Stimulated activated CD8-positive, alpha-beta memory T cell treated with anti-CD3 and anti-CD28 coated beads, Interleukin-12 subunit alpha, Interleukin-12 subunit beta, amount 100 ng/mL, for 24 hours (primary cell): ENCODE measurements around the gene RAB9A.
"Not testable (repeated sequence)": the region's sequence is repeated elsewhere in the genome, so short reads cannot be mapped to it uniquely, and the experiment has no call there.

Source experiments
- DNase-seq: peaks from one replicate; pipeline ENCODE4 v3.0.0-alpha.2; 2020; ENCODE audit errors: extremely low read depth

RAB9A gene

DNA sequence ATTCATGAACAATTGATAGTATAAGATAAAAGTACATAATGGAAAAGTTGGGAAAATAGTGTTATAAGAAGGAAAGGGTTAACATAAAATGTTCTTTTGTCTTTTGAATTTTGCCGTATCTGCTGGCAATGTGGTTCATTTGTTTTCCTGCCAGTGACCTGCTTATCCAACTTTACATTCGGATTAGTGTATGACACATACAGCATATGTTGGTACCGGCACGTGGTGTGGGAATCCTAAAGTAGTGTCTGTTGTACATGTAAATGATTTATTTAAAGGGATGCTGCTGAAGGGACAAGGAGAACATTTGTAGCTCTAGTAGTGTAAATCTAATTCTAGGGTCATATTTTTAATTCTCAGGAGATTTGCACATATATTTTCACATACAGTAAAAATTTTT is 11.5 kb downstream of the RAB9A start:
- DNase-seq, result no peak

DNA sequence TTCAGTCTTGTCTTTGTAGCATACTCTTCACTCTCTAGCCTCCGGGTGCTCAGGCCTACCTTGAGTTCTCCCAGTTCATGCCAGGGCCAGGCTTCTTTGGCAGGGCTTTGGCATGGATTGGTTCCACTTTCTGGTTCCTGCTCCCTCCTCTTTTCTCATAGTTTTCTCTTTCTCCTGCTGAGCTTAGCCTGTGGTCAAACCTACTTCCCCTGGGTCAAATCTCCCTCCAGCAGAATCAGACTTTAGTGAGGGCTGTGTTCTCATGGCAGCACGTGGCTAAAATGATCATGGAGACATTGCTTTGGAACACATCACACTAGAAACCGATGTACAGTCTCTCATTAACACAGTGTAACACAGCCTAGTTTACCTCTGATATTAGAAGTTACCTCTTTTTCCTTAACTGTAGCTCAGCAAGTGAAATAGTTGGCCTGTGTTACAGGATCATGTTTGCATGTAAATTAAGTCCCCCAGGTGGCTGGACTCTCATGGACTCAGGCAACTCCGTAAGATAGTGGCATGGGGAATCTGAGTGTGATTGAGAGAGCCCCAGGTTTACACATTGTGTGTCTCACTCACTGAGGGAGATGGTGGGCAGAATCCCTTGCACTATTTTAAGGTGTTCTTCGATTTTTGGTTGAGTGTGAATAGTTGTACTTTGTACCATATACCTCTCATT is 13.3 kb downstream of the RAB9A start:
- no peak for DNase-seq

DNA sequence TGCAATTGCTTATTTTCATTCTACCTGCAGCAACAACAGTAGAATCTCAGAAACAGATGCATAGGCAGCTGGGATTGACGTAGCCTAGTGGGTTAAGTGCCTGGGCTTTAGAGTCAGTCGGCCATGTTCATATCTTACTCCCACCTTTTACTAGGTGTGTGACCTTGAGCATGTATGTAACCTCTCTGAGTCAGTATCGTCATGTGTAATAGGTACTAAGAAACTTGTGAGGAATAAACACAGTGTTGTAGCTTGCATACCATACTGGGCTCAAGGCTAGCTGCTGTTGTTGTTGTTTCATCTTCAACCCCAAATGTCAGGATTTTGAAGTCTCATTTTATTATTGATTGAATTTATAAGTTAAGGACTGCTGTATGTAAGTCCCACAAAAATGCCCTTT is 14.2 kb downstream of the RAB9A start:
- DNase-seq, result no peak

DNA sequence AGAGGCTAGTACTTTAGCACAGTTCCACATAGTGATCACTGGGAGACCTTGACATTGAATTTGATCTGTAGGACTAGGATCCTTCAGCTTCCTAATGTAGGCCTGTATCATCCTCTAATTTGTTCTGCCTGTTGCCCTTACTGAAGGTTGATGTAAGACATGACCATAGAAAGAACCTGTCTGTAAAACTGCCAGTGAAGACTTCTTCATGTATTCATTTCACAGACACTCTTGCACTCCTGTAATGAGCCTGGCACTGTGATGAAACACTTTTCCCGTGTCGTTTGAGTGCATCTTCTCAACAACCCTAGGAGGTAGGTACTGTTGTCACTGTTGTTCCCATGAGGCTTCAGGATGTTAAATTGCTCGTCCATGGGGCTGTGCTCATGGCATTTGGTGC is 14.7 kb downstream of the RAB9A start:
- no peak for DNase-seq

- DNase-seq, result no peak
Measured at GRCh38 chrX:13711141-13711540, 22.2 kb downstream of the RAB9A start.

DNA sequence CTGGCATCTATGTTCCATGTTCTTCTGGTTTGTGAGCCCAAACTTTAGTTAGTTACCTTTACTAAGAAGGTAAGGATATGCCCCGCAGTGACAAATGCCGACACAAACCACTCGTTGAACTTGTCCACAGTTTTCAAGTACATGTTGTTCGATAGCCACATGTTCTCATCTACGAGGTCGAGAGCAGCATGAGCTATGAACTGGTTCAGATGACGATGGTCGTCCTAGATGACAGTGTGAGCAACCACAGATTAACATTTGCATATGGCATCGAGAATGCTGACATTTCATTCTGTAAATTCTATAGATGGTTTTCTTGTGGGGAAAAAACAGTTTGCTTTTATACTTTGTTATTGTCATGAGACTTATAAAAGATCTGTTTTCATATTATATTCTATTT is 27.5 kb downstream of the RAB9A start:
- DNase-seq, result no peak

DNA sequence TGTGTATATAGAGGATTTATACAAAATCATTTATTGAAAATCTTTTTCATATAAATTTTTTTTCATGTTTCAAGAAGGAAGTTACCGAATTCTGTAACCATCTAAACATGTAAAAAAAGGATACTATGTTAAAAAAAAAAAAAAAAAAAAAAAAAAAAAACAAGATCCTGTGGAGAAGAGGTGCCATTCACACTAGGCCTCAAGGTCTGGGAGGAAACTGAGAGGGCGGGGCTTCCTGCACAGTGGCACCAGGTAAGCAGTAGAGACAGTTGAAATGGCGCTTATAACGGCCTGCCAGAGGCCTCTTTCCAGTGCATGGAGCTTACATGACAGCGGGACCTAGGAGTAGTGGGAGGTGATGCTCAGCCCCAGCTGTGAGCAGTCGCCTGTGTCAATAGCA is 28.0 kb downstream of the RAB9A start:
- no peak for DNase-seq

GRCh38 chrX:13717700-13718472 is 29.0 kb downstream of the RAB9A start:
- DNase-seq, result no peak

- no peak for DNase-seq
Measured at GRCh38 chrX:13719192-13719856, 30.4 kb downstream of the RAB9A start.

- no peak for DNase-seq
Measured at GRCh38 chrX:13721371-13721770, 32.4 kb downstream of the RAB9A start.

GRCh38 chrX:13721819-13722519 is 33.0 kb downstream of the RAB9A start:
- DNase-seq, result no peak

- DNase-seq, result not testable (repeated sequence)
Measured at GRCh38 chrX:13724878-13725277, 36.0 kb downstream of the RAB9A start.

DNA sequence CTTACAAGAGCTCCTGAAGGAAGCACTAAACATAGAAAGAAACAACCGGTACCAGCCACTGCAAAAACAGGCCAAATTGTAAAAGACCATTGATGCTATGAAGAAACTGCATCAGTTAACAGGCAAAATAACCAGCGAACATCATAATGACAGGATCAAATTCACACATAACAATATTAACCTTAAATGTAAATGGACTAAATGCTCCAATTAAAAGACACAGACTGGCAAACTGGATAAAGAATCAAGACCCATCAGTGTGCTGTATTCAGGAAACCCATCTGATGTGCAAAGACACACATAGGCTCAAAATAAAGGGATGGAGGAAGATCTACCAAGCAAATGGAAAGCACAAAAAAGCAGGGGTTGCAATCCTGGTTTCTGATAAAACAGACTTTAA is 37.7 kb downstream of the RAB9A start:
- not testable (repeated sequence) for DNase-seq

GRCh38 chrX:13730523-13730922 is 41.6 kb downstream of the RAB9A start:
- DNase-seq, result not testable (repeated sequence)

GRCh38 chrX:13732246-13733067 is 43.5 kb downstream of the RAB9A start:
- no peak for DNase-seq

- DNase-seq, result no peak
Measured at GRCh38 chrX:13733506-13733905, 44.6 kb downstream of the RAB9A start.

GRCh38 chrX:13734278-13735172 is 45.6 kb downstream of the RAB9A start, which contains the start of the genes OFD1 and TRAPPC2:
OFD1 (plus strand) TSS chrX:13734748; CDS start chrX:13735072, 324 bp downstream.
TRAPPC2 (minus strand) TSS chrX:13734620; CDS start chrX:13719963, 14,657 bp downstream.
- DNase-seq, result peak; percentile 65

- no peak for DNase-seq
Measured at GRCh38 chrX:13741695-13742094, 52.8 kb downstream of the RAB9A start.

DNA sequence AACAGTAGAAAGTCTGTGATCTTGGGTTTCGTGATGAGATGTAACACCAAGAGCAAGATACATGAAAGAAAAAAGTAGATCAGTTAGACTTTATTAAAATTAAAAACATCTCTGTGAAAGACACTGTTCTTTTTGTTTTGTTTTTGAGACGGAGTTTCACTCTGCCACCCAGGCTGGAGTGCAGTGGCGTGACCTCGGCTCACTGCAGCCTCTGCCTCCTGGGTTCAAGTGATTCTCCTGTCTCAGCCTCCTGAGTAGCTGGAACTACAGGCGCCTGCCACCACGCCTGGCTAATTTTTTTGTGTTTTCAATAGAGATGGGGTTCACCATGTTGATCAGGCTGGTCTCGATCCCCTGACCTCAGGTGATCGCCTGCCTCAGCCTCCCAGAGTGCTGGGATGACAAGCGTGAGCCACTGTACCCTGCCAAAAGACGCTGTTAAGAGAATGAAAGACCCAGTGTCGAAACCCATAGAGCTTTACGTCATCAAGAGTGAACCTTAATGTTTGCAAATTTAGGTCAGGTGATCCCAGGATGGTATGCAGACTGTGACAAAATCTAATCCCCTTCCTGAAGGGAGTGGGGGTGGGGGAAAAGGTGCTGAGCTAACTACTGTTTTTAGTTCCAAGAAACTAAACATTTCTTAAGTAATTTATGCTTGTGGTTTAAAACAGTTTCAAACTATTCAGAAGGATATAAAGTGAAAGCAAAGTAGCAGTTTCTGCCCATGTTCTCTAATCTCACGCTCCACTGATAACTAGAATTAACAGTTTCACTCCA is 53.7 kb downstream of the RAB9A start:
- DNase-seq, result no peak
